Stimulated activated CD8-positive, alpha-beta memory T cell treated with anti-CD3 and anti-CD28 coated beads, Interleukin-7, amount 100 ng/mL, for 1 hour (primary cell): ENCODE measurements around the gene SERTAD3.

Source experiments
- DNase-seq, 2 donors: peaks; one replicate each; pipeline ENCODE4 v3.0.0-alpha.2; 2020; ENCODE audit warnings: low read depth in 2 of 2

SERTAD3 gene

GRCh38 chr19:40425450-40426287 is 18.5 kb downstream of the SERTAD3 start, which contains the start of gene SERTAD1:
Gene SERTAD1 (minus strand): TSS chr19:40425992. CDS start chr19:40423546, 2,446 bp downstream.
- DNase-seq, result peak; percentile 100

GRCh38 chr19:40424637-40425449 is 19.3 kb downstream of the SERTAD3 start:
- DNase-seq, result no peak

DNA sequence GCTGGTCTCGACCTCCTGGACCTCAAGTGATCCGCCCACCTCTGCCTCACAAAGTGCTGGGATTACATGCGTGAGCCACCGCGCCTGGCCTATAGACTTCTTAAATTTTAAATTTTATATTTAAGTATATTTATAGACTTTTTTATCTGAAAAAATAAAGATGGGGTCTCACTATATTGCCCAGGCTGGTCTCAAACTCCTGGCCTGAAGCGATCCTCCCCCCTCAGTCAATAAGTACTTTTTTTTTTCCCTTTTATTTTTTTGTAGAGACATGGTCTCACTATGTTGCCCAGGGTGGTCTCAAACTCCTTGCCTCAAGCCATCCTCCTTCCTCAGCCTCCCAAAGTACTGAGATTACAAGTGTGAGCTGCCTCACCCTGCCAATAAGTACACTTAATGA is 20.2 kb downstream of the SERTAD3 start:
- DNase-seq, result no peak

GRCh38 chr19:40422748-40423566 is 21.2 kb downstream of the SERTAD3 start:
- DNase-seq, result no peak

GRCh38 chr19:40421993-40422747 is 22.0 kb downstream of the SERTAD3 start:
- DNase-seq, result no peak

GRCh38 chr19:40420766-40421765 is 23.1 kb downstream of the SERTAD3 start:
- peak; percentile 49 to 53 for DNase-seq

GRCh38 chr19:40420451-40420765 is 23.7 kb downstream of the SERTAD3 start:
- no peak for DNase-seq

DNA sequence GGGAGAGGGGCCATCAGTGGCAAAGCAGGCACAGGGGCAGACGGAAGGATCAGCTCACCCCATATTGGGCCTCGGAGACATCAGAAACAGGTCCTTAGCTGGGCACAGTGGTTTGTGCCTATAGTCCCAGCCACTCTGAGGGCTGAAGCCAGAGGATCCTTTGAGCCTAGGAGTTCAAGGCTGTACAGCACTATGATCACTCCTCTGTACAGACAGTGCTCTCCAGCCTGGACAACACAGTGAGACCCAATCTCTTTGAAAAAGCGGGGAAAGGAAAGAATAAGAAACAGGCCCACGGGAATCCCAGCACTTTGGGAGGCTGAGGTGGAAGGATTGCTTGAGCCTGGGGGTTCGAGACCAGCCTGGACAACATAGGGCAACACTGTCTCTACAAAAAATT is 24.4 kb downstream of the SERTAD3 start:
- DNase-seq, result no peak

DNA sequence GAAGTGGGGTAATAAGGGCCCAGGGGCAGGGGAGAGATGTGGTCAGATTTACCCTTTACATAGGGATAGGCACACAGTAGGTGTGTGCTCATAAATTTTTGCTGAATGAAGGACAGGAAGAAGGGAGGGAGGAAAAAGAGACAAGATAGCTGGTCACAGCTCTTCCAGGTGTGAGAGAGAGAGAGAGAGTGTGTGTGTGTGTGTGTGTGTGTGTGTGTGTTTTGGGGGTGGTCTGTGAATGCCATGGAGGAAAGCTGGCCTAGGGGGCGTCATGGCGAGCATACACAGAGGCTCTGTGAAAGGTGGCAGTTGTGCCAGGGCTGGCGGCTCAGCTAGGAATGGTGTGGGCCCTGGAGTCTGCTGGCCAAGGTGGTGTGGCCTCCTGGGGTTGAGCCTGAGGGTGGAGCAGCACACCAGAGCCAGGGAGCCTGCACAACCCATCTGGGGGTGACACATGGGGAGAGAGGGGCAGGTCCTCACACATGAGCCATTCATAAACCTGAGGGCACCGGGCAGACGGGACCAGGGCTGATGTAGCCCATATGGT is 25.0 kb downstream of the SERTAD3 start:
- DNase-seq, result no peak

GRCh38 chr19:40418040-40418439 is 26.1 kb downstream of the SERTAD3 start:
- no peak for DNase-seq

DNA sequence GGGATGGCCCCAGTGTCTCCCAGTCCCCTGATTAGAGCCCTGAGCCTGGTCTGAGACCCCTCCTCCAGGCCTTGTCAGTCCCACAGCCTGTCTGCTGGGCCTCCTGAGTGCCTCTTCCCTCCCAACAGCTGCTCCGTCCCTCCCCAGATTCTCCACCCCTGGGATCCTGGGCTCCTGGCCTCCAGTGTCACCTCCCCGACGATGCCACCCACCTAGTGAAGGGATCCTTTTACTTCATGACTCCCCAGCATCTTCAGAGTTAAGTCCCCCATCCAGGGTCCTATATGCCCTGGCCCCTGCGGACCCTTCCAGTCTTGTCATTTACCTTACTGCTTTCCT is 26.5 kb downstream of the SERTAD3 start:
- DNase-seq, result no peak

DNA sequence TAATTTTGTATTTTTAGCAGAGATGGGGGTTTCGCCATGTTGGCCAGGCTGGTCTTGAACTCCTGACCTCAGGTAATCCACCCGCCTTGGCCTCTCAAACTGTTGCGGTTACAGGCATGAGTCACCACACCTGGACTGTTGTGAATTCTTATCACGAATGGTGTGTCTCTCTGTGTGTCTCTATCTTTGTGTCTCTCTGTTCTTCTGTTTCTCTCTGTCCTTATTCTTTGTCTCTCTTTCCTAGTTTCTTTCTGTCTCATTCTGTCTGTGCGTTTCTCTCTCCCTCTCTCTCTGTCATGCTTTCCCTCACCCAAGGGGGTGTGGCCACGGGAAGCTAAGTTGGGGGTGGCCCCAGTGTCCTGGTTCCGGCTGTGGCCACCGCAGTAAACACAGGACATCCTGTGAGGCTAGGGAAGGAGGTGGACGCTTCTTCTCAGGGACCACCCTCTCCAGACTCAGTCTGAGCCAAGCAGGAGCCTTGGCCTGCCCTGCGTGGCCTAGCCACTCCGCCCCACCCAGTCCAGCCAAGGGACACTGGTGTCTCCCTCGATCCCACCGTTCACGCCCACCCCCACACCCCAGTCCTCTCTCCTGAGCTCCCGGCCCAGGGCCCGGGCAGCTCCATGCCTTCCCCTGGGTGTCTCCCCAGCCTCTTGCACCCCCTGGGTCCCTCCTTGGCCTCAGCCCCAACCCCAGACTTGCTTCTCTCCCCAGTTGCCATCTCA is 27.1 kb downstream of the SERTAD3 start:
- DNase-seq, result no peak

- no peak for DNase-seq
These were observed 28.4 kb downstream of the SERTAD3 start for GRCh38 chr19:40415768-40416167.

GRCh38 chr19:40414542-40415535 is 29.3 kb downstream of the SERTAD3 start:
- DNase-seq, result no peak

GRCh38 chr19:40413291-40413845 is 30.8 kb downstream of the SERTAD3 start, which contains the start of gene PRX:
Gene PRX (minus strand): TSS chr19:40413378. CDS start chr19:40407932, 5,446 bp downstream.
- no peak for DNase-seq

GRCh38 chr19:40412866-40413265 is 31.3 kb downstream of the SERTAD3 start:
- DNase-seq, result no peak

DNA sequence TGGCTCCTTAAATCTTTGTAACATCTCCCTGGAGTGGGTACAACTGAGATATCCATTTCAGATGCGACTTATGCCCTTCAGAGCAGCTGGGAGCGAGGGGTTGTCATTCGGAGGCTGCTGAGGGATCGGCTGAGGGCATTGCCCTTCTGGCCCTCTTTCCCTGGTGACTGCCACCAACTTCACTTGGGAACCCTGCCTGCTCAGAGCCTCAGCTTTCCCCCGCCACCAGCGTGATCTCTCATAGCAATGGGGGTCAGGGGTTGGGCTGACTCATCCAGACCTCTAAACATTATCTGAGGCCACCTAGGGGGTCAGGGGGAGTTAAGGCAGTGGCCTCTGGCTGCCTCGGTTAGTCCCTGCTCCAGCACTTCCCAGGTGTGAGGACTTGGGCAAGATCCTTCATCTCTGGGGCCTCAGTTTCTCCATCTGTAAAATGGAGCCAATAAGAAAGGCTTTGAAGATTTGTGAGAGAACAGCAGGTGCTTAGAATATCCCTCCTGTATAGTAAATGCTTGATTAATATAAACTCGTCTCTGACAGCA is 32.1 kb downstream of the SERTAD3 start:
- no peak for DNase-seq
